ENCODE data around the gene DGKD. TPM values are rescaled to one million over a fixed set of nuclear protein-coding genes. Genes with fewer than 3 reads are reported as not detected.
"Not testable (repeated sequence)": the region's sequence is repeated elsewhere in the genome, so short reads cannot be mapped to it uniquely, and the experiment has no call there.

DGKD gene
- polyA plus RNA-seq, 1 donor, result 20.7 TPM

DNA sequence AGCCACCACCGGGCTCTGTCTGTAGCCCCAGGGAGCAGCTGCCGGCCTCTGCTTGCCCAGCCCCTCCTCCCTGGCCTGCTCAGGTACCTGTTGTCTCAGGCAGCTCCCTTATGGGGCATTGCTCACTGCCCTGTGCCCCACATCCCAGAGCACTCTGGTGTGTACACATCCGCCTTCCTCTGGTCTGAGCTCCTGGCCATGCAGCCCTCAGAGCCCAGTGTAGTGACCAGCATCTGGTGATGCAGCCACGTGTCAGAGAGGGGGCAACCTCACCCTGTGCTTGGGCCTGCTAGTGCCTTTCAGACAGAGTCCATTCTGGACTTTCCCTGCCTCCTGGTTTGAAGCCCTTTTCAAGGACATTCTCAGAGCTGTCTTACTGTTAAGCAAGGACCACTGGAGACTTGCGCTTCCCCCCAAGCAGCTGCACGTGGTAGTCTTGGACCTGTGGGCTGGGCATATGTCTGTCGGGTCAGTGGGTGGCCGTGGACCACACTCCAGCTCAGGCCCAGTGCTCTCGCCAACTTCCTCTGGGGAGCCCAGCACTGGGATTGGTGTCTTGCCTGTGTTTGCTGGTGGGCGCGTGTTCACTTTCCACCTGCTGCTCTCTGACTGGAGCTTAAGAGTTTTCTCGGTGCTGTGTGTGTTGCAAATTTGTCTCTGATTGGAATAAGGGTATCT, 30.7 kb downstream of the DGKD start:
- H3K36me3 ChIP-seq (ENCODE audit: control insufficient read depth, insufficient read depth, low read length), result peaks cover 3% of the 10 kb centered on the region
- no peak overlapping the region for H3K27ac ChIP-seq (ENCODE audit: low read length)
- WGBS (ENCODE audit: insufficient coverage, low lambda C conversion rate), result no CpG with 5 or more reads among the region's 12 CpGs
- no peaks in the 10 kb centered on the region for H3K9me3 ChIP-seq (ENCODE audit: control insufficient read depth, low read depth, low read length)
- H3K27me3 ChIP-seq (ENCODE audit: control insufficient read depth, insufficient read depth, low read length), result no peaks in the 10 kb centered on the region
- H3K4me1 ChIP-seq (ENCODE audit: control insufficient read depth, insufficient read depth, low read length), result peaks cover 10% of the 10 kb centered on the region
- no peak for DNase-seq
- H3K4me3 ChIP-seq (ENCODE audit: low read length), result no peak overlapping the region

DNA sequence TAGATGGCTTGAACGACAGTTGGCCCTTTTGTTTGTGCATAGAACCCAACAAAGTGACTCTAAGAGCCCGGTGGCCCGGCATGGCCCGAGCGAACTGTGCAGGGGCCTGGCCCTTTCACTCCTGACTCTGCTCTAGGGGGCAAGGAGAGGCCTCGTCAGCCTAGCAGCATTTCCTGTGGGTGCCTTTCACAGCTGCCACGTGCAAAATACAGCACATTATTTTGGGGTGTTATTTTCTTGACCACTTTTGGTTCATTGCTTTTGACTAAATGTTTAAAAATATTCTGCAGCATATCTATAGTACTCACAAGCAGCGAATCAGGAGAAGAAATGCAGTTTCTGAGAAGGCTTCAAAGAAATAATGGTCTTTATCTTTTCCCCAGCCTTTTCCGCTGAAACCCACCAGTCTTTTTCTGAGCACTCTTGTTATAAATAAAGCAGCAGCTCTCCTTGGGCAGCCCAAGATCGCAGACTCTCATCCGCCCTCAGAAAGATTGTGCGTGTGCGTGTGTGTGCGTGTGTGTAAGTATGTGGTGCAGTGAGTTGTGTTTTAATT, 31.3 kb downstream of the DGKD start:
- H3K4me3 ChIP-seq (ENCODE audit: low read length), result no peak overlapping the region
- H3K27me3 ChIP-seq (ENCODE audit: control insufficient read depth, insufficient read depth, low read length), result no peaks in the 10 kb centered on the region
- H3K36me3 ChIP-seq (ENCODE audit: control insufficient read depth, insufficient read depth, low read length), result peaks cover 5% of the 10 kb centered on the region
- H3K27ac ChIP-seq (ENCODE audit: low read length), result no peak overlapping the region
- peak in 1 of 2 donors; percentile 14 for DNase-seq
- peaks cover 10% of the 10 kb centered on the region for H3K4me1 ChIP-seq (ENCODE audit: control insufficient read depth, insufficient read depth, low read length)
- 83% methylated on average over 5 of the region's 14 CpGs for WGBS (ENCODE audit: insufficient coverage, low lambda C conversion rate)
- H3K9me3 ChIP-seq (ENCODE audit: control insufficient read depth, low read depth, low read length), result no peaks in the 10 kb centered on the region

DNA sequence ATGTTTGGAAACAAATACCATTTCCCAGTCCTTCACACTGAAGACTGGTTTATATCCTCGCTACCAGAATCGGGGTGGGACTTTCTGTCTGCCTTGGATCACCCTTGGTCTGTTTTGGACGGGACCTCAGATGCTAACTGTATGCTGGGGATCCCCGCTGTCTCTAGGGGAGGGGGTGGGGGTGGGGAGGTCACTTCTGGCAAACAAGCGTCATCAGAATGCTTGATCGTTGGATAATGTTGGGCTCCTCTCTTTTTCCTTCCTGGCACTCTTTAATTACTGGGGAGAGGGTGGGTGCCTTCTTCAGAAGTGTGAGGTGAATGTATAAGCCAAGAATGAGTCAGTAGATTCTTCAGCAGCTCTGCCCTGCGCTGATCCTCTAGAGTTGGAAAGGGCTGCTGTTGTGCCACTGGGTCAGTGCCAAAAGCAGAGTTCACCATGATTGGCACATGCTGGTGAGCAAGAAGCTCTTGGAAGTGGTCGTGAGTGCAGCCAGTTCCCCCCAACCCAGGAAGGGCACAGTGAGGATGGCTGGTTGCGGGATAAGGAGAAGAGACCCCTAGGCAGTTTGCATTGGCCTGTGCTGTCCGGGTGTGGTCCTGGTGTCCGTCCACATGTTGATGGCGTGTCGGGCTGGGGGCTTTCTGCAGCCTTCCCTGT, 32.2 kb downstream of the DGKD start:
- H3K4me1 ChIP-seq (ENCODE audit: control insufficient read depth, insufficient read depth, low read length), result peaks cover 10% of the 10 kb centered on the region
- no peaks in the 10 kb centered on the region for H3K9me3 ChIP-seq (ENCODE audit: control insufficient read depth, low read depth, low read length)
- WGBS (ENCODE audit: insufficient coverage, low lambda C conversion rate), result no CpG with 5 or more reads among the region's 13 CpGs
- no peaks in the 10 kb centered on the region for H3K27me3 ChIP-seq (ENCODE audit: control insufficient read depth, insufficient read depth, low read length)
- no peak overlapping the region for H3K4me3 ChIP-seq (ENCODE audit: low read length)
- H3K27ac ChIP-seq (ENCODE audit: low read length), result peak overlapping the region; percentile 67
- DNase-seq, result no peak
- H3K36me3 ChIP-seq (ENCODE audit: control insufficient read depth, insufficient read depth, low read length), result peaks cover 10% of the 10 kb centered on the region

DNA sequence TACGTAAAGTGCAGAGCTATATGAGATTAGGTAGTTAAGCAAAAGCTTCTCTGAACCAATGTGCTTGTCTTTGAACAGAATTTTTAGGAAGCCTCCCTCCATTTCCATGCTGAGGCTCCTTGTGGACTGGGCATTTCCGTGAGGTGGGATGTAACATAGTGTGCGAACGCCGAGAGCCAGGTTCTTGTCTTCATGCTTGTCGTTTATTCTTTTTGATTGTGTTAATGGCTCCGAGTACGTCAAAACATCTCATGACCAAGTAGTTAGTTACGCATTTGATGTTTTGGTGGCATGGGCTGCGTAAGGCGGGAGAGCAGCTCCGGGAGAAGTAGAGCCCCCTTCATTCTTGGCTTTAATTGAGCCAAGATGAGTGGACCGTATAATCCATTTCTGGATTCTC, 32.9 kb downstream of the DGKD start:
- Histone ChIP-seq H3K27me3 (ENCODE audit: control insufficient read depth, insufficient read depth, low read length) (no peaks in the 10 kb centered on the region), H3K4me3 (ENCODE audit: low read length) (no peak overlapping the region), H3K4me1 (ENCODE audit: control insufficient read depth, insufficient read depth, low read length) (peaks cover 10% of the 10 kb centered on the region), H3K36me3 (ENCODE audit: control insufficient read depth, insufficient read depth, low read length) (peaks cover 13% of the 10 kb centered on the region), H3K9me3 (ENCODE audit: control insufficient read depth, low read depth, low read length) (no peaks in the 10 kb centered on the region), H3K27ac (ENCODE audit: low read length) (peak overlapping the region; percentile 67)
- 60% methylated on average over 1 of the region's 13 CpGs for WGBS (ENCODE audit: insufficient coverage, low lambda C conversion rate)
- DNase-seq, result no peak

DNA sequence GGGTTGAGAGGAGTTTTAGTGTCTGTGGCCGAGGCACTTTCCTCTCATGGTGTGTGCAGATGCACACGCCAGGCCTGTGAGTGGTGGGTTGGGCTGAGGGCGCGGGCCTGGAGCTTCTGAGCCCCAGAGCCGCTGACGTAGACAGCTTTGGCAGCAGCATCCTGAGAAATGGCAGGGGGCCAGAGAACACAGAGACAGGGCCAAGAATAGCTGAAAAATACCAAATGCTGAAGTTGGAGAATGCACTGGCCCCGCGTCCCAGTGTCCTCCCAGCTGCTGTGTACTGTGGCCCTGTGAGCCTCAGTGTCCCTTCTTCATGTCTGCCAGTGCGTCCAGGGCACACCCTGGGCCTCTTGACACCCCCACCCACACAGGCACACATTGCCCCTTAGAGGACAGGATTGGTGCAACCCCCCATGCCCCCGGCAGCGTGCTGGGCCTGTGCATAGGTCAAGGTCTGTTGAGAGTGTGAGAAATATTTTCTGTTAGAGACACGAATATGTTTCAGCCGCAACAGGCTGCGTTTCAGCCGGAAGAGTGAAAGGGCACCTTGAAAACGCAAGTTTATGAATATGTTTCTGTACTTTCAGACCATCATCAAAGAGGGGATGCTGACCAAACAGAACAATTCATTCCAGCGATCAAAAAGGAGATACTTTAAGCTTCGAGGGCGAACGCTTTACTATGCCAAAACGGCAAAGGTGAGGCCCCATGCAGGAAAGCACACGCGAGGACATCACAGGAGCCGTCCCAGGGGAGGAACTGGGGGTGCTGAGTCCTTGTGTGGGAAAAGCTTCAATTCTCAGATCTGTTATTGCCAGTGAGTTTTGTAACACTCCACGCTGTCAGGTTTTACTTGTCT, 33.6 kb downstream of the DGKD start:
- H3K27ac ChIP-seq (ENCODE audit: low read length), result peak overlapping the region; percentile 78
- H3K4me3 ChIP-seq (ENCODE audit: low read length), result no peak overlapping the region
- H3K9me3 ChIP-seq (ENCODE audit: control insufficient read depth, low read depth, low read length), result no peaks in the 10 kb centered on the region
- peaks cover 10% of the 10 kb centered on the region for H3K4me1 ChIP-seq (ENCODE audit: control insufficient read depth, insufficient read depth, low read length)
- H3K36me3 ChIP-seq (ENCODE audit: control insufficient read depth, insufficient read depth, low read length), result peaks cover 13% of the 10 kb centered on the region
- H3K27me3 ChIP-seq (ENCODE audit: control insufficient read depth, insufficient read depth, low read length), result no peaks in the 10 kb centered on the region
- WGBS (ENCODE audit: insufficient coverage, low lambda C conversion rate), result 72% methylated on average over 5 of the region's 25 CpGs
- DNase-seq, result peak; percentile 74 to 76

DNA sequence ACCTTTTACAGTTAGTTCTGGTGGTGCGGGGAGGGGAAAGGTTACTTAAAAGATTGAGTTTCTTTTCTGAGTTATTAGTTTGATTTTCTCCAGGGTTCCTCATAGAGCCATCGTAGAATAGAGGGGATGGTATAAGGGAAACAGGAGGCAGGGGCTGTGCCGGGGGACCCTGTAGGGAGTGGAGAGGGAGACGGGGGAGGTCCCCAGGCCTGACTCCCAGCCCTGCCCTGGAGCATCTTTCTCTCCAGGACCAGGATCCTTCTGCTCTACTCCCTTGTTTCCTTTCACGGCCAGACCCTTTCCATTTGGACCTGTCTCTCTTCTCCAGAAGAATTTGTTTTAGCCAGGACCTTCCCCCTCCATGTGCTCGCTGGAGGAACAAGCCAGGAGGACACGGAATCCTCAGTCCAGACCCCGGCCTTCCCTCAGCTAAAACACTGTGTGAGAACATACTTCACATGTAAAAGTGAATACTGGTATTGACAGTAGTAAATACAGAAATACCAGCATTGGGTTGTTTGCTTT, 35.4 kb downstream of the DGKD start:
- Histone ChIP-seq H3K27me3 (ENCODE audit: control insufficient read depth, insufficient read depth, low read length) (no peaks in the 10 kb centered on the region), H3K36me3 (ENCODE audit: control insufficient read depth, insufficient read depth, low read length) (peaks cover 13% of the 10 kb centered on the region), H3K9me3 (ENCODE audit: control insufficient read depth, low read depth, low read length) (no peaks in the 10 kb centered on the region), H3K4me3 (ENCODE audit: low read length) (no peak overlapping the region), H3K4me1 (ENCODE audit: control insufficient read depth, insufficient read depth, low read length) (peaks cover 10% of the 10 kb centered on the region), H3K27ac (ENCODE audit: low read length) (no peak overlapping the region)
- no CpG with 5 or more reads among the region's 8 CpGs for WGBS (ENCODE audit: insufficient coverage, low lambda C conversion rate)
- no peak for DNase-seq

DNA sequence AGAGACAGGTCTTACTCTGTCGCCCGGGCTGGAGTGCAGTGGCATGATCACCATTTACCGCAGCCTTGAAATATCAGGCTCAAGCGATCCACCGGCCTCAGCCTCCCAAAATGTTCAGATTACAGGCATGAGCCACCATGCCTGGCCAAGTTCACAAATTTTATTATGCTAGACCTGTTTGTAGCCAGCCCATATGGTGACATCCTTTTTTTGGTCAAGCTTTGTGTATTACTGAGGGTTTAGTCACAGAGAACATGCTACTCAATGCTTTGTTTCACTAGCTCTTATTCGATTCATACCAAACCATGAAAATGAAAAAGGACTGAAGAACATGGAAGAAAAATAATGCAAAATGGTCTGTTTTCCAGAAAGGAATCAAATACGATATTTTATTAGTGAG, 41.4 kb downstream of the DGKD start:
- Histone ChIP-seq H3K4me1 (ENCODE audit: control insufficient read depth, insufficient read depth, low read length) (no peaks in the 10 kb centered on the region), H3K9me3 (ENCODE audit: control insufficient read depth, low read depth, low read length) (no peaks in the 10 kb centered on the region), H3K36me3 (ENCODE audit: control insufficient read depth, insufficient read depth, low read length) (peaks cover 18% of the 10 kb centered on the region), H3K27ac (ENCODE audit: low read length) (no peak overlapping the region), H3K27me3 (ENCODE audit: control insufficient read depth, insufficient read depth, low read length) (no peaks in the 10 kb centered on the region), H3K4me3 (ENCODE audit: low read length) (no peak overlapping the region)
- WGBS (ENCODE audit: insufficient coverage, low lambda C conversion rate), result no CpG with 5 or more reads among the region's 7 CpGs
- no peak for DNase-seq

DNA sequence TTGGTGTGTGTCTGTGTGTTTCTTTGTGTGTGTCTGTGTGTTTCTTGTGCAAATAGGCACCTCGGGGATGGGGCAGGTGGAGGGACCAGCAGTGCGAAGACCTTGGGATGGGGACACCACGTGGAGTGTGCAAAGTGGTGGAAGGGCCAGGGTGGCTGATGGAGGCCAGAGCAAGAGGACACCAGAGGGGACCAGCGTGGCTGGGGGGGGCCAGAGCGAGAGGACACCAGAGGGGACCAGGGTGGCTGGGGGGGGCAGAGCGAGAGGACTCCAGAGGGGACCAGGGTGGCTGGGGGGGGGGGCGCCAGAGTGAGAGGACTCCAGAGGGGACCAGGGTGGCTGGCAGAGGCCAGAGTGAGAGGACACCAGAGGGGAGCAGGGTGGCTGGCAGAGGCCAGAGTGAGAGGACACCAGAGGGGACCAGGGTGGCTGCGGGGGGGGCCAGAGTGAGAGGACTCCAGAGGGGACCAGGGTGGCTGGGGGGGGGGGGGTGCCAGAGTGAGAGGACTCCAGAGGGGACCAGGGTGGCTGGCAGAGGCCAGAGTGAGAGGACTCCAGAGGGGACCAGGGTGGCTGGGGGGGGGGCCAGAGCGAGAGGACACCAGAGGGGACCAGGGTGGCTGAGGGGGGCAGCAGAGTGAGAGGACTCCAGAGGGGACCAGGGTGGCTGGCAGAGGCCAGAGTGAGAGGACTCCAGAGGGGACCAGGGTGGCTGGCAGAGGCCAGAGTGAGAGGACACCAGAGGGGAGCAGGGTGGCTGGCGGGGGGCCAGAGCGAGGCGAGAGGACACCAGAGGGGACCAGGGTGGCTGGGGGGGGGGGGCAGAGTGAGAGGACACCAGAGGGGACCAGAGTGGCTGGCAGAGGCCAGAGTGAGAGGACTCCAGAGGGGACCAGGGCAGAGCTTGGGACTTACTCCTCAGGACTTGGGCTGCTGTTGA, 42.7 kb downstream of the DGKD start:
- not testable (repeated sequence) for DNase-seq; H3K4me1 ChIP-seq (ENCODE audit: control insufficient read depth, insufficient read depth, low read length); H3K27ac ChIP-seq (ENCODE audit: low read length); H3K27me3 ChIP-seq (ENCODE audit: control insufficient read depth, insufficient read depth, low read length); H3K9me3 ChIP-seq (ENCODE audit: control insufficient read depth, low read depth, low read length); H3K4me3 ChIP-seq (ENCODE audit: low read length)
- no CpG with 5 or more reads among the region's 12 CpGs for WGBS (ENCODE audit: insufficient coverage, low lambda C conversion rate)
- peaks cover 13% of the 10 kb centered on the region for H3K36me3 ChIP-seq (ENCODE audit: control insufficient read depth, insufficient read depth, low read length)

DNA sequence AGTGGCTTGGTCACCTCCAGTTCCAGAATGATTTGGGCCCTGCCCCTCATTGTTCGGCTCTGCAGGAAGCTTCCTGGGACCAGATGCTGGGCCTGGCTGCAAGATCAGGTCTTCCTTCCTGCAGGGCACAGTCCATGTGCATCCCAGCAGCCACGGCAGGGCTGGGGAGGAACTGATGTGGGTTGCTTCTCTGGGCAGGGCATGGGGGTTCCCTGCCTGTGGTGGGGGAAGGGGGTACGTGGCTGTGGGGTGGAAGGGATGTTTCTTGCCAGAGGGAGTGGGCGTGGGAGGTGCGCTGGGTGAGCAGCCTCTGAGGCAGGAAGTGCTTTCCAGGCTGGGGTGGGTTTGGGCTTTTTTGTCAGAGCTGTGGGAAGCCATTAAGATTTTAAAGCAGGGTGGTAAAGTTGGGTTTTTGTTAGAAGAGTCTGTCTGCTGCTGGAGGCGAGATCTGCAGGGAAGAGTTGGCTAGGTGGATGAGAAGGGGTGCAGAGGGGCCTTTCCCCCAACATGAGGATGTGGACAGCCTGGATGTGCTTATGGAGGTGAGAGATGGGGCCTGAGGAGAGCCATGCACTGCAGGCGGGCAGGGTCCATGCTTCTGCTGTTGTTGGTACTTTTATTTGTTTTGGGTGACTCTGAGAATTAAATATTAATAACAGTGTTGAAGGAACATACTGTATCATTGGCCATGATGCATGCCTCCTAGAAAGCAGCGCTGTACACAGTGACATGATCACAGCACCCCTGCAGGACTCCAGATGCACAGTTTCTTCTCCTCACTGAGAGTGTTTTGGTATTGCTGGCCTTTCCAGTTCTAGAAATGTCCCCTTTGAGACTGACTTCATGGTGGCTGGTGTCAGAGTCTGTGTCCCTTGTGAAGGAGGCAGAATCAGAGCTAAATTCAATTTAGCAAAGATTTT, 45.3 kb downstream of the DGKD start:
- H3K27me3 ChIP-seq (ENCODE audit: control insufficient read depth, insufficient read depth, low read length), result no peaks in the 10 kb centered on the region
- peaks cover 11% of the 10 kb centered on the region for H3K36me3 ChIP-seq (ENCODE audit: control insufficient read depth, insufficient read depth, low read length)
- peaks cover 9% of the 10 kb centered on the region for H3K4me1 ChIP-seq (ENCODE audit: control insufficient read depth, insufficient read depth, low read length)
- no peak for DNase-seq
- H3K9me3 ChIP-seq (ENCODE audit: control insufficient read depth, low read depth, low read length), result no peaks in the 10 kb centered on the region
- H3K27ac ChIP-seq (ENCODE audit: low read length), result no peak overlapping the region
- H3K4me3 ChIP-seq (ENCODE audit: low read length), result no peak overlapping the region
- 88% methylated on average over 1 of the region's 8 CpGs for WGBS (ENCODE audit: insufficient coverage, low lambda C conversion rate)

Measured in large intestine (tissue), 3 donors.